DND-41 (cell line): ENCODE measurements around the gene GPR18.

Experiments used
- EZH2 ChIP-seq: IDR thresholded peaks from 3 replicates; pipeline ENCODE4 v1.6.1; 2012; ENCODE audit warnings: borderline replicate concordance, low read depth, mild to moderate bottlenecking, moderate library complexity, low read length, inconsistent platforms; ENCODE audit not compliant: severe bottlenecking
- TF ChIP-seq, protein P1 (sequence below): IDR thresholded peaks from 2 replicates; pipeline ENCODE4 v1.5.1; 2012; ENCODE audit warnings: borderline replicate concordance, low read length, moderate library complexity, mild to moderate bottlenecking; ENCODE audit not compliant: poor library complexity, severe bottlenecking; ENCODE audit errors: extremely low read depth

DNA sequence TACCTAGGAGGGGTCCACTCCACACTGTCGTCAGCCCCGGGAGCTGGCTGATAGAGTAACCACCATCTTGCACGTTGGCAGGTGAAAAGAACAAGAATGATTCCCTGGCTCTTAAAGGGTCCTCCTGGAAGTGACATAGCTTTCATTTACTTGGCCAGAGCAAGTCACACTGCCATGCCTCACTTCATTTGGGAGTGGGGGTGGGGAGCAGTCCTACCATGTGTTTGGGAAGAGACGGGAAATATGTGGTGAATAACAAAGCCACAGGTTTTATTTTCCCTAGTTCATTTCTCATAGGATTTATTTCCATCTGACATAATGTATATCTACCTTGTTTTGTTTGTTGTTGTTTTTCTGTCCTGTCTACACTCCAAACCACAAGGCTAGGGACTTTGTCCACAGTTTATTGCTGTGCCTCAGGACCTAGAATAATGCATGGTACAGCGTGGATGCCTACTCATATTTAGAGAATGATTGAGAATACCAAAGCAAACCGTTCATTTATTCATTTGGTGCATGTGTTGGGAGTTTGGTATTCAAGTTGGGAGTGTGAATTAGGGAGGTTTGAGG is 30.8 kb downstream of the GPR18 start:
- no peak for TF ChIP-seq EZH2
- TF ChIP-seq, protein P1, sequence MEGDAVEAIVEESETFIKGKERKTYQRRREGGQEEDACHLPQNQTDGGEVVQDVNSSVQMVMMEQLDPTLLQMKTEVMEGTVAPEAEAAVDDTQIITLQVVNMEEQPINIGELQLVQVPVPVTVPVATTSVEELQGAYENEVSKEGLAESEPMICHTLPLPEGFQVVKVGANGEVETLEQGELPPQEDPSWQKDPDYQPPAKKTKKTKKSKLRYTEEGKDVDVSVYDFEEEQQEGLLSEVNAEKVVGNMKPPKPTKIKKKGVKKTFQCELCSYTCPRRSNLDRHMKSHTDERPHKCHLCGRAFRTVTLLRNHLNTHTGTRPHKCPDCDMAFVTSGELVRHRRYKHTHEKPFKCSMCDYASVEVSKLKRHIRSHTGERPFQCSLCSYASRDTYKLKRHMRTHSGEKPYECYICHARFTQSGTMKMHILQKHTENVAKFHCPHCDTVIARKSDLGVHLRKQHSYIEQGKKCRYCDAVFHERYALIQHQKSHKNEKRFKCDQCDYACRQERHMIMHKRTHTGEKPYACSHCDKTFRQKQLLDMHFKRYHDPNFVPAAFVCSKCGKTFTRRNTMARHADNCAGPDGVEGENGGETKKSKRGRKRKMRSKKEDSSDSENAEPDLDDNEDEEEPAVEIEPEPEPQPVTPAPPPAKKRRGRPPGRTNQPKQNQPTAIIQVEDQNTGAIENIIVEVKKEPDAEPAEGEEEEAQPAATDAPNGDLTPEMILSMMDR = no peak
